Activated CD4-positive, alpha-beta T cell treated with anti-CD3 and anti-CD28 coated beads, Interleukin-10, Interleukin-2, amounts not matched to agents 100 ng/mL and 50 ng/mL, durations not matched to agents 16 hours and 8 hours (primary cell): ENCODE measurements around the gene CLDN17.

Experiments used
- DNase-seq: peaks from one replicate; pipeline ENCODE4 v3.0.0-alpha.2; 2020

The CLDN17 gene

GRCh38 chr21:30116479-30116878 is 50.1 kb downstream of the CLDN17 start:
- no peak for DNase-seq
